Stomach (tissue), 4 donors: ENCODE results near the gene C19orf33.

Experiments used
- POLR2A ChIP-seq, 4 donors: fragments of 450-650 bp; IDR thresholded peaks; one replicate each; pipeline ENCODE4 v1.6.1; 2016; ENCODE audit warnings: antibody characterized with exemption in 4 of 4, control low read depth in 2 of 4, mild to moderate bottlenecking in 1 of 4, moderate library complexity in 1 of 4
- POLR2AphosphoS5 ChIP-seq, 3 donors: sonication (generic); formaldehyde crosslinking; IDR thresholded peaks; one replicate each; pipeline ENCODE4 v1.6.1; 2016; ENCODE audit warnings: antibody characterized with exemption in 3 of 3
- TF ChIP-seq, protein P1 (sequence below), 7 experiments: fragments of 450-650 bp in 4 of 7; fragments of 200-600 bp in 3 of 7; sonication (generic) in 3 of 7; IDR thresholded peaks; one replicate each; pipeline ENCODE4 v1.5.1; 2016 to 2019; ENCODE audit warnings: antibody characterized with exemption in 7 of 7, control low read depth in 2 of 7, mild to moderate bottlenecking in 1 of 7

DNA sequence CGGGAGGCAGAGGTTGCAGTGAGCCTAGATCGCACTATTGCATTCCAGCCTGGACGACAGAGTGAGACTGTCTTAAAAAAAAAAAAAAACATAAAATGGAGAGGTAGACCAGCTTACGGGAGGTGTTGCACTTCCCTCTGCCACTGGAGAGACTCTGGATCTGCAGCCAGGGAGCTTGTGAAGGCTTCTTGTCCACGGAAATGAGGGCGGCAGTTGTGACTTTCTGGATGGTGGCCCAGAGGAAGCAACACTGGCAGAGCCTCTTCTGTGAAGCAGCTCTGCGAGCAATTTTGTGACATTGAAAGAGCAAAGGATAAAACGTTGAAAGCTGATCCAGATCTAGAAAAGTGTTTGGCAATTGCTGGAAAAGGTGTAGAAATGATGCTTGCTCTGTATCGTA is 29.3 kb upstream of the C19orf33 start:
- TF ChIP-seq POLR2A (IDR thresholded peaks at IDR 0.05) (no peak), POLR2AphosphoS5 (IDR thresholded peaks at IDR 0.05) (no peak)
- TF ChIP-seq, protein P1, sequence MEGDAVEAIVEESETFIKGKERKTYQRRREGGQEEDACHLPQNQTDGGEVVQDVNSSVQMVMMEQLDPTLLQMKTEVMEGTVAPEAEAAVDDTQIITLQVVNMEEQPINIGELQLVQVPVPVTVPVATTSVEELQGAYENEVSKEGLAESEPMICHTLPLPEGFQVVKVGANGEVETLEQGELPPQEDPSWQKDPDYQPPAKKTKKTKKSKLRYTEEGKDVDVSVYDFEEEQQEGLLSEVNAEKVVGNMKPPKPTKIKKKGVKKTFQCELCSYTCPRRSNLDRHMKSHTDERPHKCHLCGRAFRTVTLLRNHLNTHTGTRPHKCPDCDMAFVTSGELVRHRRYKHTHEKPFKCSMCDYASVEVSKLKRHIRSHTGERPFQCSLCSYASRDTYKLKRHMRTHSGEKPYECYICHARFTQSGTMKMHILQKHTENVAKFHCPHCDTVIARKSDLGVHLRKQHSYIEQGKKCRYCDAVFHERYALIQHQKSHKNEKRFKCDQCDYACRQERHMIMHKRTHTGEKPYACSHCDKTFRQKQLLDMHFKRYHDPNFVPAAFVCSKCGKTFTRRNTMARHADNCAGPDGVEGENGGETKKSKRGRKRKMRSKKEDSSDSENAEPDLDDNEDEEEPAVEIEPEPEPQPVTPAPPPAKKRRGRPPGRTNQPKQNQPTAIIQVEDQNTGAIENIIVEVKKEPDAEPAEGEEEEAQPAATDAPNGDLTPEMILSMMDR (IDR thresholded peaks at IDR 0.05) = no peak
